HTR-8/SVneo (cell line): ENCODE results near the gene F11.
"Not testable (repeated sequence)": the region's sequence is repeated elsewhere in the genome, so short reads cannot be mapped to it uniquely, and the experiment has no call there.

Source experiments
- DNase-seq: peaks from one replicate; pipeline ENCODE4 v3.0.0; 2011; ENCODE audit warnings: low spot score, mixed read lengths; ENCODE audit not compliant: insufficient read length
- FAIRE-seq: peaks from 2 replicates; lab custom pipeline; 2011; peaks lifted over from hg19 to GRCh38; lab: Jason Lieb, UNC

The F11 gene

GRCh38 chr4:186297013-186297645 is 31.1 kb downstream of the F11 start:
- DNase-seq (peak; percentile 69), FAIRE-seq (no peak)

DNA sequence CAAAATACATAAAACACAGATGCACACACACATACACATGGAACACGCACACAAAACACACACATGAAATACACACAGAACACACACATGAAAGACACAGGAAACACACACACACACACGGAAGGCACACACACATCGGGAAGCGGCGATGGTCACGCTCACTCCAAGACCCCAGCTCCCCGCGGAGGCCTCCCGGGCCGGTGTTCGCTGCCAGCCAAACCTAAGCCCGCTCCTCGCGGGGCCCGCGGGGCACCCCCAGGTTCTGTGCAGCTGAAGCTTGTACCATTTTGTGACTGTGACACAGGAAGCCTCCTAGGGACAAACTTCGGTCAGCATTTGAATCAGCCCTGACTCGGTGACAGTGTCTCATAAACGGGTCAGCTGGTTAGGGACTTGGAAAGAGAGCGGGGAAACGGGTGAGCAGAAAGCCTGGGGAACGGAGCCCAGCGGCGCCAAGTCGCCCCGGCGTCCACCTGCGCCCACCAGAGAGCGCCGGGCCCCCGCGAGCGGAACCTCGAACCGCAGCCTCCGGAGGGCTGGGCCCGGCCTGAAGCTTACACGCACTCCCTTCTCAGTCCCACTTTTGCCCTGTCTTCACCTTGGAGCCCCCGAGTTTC is 32.1 kb downstream of the F11 start:
- DNase-seq (no peak), FAIRE-seq (no peak)

DNA sequence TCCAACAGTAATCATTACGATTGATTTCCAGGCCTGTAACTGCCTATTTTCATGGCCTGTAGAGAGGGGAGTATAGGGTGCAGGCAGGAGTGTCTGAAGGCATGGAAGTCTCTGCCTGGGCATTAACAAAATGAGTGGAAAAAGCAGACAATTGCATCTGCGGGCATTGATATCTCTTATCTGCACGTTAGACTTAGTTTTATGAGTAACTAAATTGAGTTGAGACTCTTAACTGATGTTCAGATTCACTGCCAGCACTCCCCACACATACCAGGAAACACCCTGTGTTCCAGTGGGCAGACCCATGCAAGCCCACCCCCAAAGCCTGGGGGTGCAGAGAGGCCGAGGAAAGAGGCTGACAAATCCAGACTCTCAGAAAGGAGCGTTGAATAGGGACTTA is 33.3 kb downstream of the F11 start:
- FAIRE-seq, result no peak
- no peak for DNase-seq

DNA sequence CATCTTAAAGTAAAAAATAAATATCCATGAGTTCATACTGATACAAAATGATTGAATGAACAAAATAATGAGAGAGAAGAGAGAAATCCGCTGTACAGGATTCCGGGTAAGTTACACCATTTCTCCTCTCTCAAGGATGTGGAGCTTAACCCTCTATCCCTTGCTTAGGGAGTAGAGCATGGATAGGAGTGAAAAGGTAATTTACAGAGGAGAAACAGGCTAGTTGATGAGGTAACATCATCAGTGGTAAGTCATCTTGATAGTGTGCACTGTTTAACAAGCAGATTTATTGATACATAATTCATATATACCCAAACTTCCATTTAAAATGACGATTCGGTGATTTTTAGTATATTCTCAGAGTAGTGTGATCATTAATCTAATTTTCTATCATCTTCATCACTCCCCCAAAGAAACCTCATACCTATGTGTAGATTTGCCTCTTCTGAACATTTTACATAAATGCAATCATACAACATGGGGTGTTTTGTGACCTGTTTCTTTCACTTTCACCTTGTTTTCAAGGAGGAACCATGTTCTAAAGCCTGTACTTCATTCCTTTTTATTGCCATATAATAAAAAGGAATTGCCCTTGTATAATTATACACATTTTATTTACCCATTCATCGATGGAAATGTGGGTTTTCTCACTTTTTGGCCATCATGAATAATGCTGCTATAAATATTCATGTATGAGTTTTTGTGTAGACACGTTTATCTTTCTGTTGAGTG is 34.8 kb downstream of the F11 start:
- no peak for DNase-seq
- no peak for FAIRE-seq

DNA sequence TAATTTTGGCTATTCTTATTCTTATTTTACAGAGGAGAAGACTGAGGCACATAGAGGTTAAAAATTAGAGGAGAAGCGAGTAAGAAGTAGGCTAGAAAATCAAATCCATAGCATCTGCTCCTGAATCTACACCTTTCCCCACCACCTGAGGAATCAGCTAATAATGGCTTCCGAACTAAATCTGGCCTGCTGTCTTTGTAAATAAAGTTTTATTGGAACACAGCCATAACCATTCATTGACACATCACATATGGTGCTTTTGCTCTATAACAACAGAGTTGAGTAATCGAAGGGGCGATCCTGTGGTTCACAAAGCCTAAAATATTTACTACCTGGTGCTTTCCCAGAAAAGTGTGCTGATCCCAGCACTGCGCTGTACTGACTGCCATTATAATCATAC is 38.2 kb downstream of the F11 start:
- DNase-seq (no peak), FAIRE-seq (no peak)

DNA sequence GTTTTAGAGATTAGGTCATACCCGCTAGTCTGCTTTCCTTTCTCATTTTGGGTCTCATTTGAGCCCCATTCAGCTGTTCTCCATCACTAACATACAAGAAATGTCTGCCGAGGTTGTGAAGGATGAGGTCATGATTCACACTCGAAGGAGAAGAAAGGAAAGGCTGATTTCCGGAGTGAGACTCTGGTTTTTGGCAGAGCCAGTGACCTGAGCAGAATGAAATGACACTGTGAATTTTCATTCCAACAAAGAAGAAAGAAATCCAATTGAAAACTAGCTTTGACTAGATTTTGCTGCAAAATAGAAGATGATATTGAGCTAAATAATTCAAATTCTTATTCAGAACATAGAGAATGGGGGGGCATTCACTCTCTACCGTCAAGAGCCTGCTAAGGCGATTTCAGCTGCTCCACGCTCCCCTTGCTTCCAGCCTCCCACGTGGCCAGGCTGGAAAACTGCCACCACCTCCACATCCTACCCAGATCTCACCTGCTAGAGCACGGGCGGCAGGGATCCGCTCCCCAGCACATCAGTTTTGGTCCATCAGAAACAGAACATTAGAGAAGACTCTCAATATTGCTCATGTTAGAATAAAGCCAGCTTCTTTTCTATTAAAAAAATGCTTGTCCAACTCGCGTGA is 39.0 kb downstream of the F11 start:
- no peak for FAIRE-seq
- no peak for DNase-seq

DNA sequence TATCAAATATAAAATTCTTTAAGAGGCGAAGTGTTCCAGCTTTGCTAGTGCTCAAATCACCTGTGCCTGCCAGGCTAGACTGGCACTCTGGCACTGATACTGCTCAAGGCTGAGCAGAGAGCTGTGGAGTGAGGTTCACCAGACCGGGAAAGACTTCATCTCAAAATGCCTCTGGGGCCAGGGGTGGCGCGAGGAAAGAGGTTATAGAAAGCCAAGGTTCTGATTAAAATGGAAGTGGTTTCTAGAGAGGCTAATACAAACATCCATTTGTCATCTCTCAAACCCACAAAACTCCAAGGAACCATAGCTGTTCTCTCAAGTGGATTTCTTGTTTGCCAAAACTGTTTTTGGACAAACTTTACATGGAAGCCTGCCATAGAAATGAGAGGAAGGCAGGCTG is 41.5 kb downstream of the F11 start:
- no peak for DNase-seq
- no peak for FAIRE-seq

DNA sequence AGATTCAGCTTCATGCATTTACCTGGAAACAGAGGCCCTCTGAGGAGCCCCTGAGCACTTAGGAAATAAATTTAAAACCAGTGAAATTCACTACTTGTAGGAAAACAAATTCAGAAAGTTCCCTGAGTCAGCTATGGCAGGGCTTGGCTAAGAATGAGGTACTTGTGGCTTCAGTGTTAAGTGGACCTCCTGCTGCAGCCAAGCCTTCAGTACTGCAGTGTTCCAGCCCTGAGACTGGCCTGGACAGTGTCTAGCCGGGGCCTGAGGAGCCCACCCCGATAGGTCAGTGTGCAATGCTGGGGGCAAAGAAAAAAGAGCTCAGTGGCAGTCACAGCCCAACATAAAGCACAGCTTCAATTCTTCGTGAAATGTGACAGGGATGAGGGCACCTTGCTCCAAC is 41.9 kb downstream of the F11 start:
- DNase-seq, result no peak
- no peak for FAIRE-seq

DNA sequence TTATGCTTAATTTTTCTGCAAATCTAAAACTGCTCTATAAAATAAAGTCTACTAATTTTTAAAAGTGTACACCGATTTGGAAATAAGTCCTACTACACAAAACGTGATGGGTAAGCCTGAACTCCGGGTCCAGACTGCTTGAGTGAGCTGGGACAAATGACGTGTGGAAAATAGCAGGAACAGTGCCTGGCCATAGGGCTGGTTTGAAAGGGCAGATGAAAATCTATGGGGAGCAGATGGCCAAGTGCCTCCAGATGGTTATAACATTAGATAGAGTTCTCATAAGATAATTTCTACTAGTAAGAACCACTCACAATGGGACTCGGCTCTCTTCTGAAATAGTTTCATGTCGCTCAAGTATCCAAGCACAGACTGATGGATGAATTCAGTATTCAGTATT is 52.5 kb downstream of the F11 start:
- no peak for FAIRE-seq
- DNase-seq, result no peak

GRCh38 chr4:186324660-186325059 is 58.7 kb downstream of the F11 start:
- DNase-seq, FAIRE-seq: not testable (repeated sequence)

- no peak for DNase-seq
- no peak for FAIRE-seq
Measured at GRCh38 chr4:186326391-186326790, 60.4 kb downstream of the F11 start.

GRCh38 chr4:186329372-186329771 is 63.4 kb downstream of the F11 start:
- no peak for DNase-seq
- FAIRE-seq, result no peak

GRCh38 chr4:186330368-186330767 is 64.4 kb downstream of the F11 start:
- FAIRE-seq (no peak), DNase-seq (no peak)

- DNase-seq (no peak), FAIRE-seq (no peak)
Measured at GRCh38 chr4:186335793-186336192, 69.8 kb downstream of the F11 start.
